GM18873 (cell line): ENCODE results near the gene RCCD1.
"Not testable (repeated sequence)": the region's sequence is repeated elsewhere in the genome, so short reads cannot be mapped to it uniquely, and the experiment has no call there.

ENCODE experiments used
- ATAC-seq: cut with Tn5 transposase; IDR thresholded peaks from one replicate; pipeline ENCODE4 v1.9.1; 2021; ENCODE audit warnings: mild to moderate bottlenecking, moderate library complexity, moderate number of reproducible peaks; ENCODE audit not compliant: unreplicated experiment, low FRiP score

Gene RCCD1

DNA sequence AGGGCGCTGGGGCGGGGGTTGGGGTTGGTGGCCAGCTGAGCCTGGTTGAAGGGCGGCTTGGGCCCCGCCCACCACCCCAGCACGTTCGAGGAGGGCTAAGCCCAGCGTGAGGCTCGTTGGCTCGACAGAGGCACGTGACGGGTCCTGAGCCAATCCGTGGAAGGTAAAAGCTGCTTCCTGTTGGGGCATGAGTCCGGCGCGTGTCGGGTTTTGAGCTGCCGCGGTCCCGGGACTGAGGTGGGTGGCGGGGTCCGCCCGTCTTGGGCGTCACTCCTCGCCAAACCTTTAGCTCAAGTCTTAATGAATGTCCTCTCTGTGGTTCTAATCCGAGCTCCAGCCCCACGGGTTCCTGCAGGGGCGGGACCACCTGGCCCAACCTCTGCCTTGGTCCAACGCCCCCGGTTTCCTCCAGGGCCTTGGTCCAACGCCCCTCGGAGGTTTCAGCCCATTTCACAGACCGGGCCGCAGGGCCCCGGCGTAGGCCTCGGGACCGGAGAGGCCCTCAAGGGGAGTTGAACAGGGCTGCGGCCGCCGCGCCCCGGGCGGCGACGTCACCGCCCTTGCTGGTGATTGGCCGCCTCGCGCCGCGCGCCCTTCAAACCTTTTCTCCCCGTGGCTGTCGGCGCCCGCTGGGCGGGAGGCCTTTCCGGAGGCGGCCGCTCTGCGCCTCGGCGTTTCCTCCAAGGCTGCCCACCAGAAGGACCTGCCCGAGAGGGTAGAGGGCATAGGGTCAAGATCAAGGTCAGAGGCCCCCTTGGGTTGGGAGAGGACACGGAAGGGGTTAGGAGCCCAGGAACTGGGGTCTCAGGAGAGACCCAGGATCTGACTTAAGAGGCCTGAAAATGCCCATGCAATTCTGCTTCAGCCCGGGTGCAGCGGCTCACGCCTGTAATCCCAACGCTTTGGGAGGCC lies at the start of gene RCCD1:
RCCD1 (plus strand) TSS at position 173 of the 912 bp plus-strand sequence. CDS start 1,851 bp downstream, outside the sequence.
- peak; percentile 85 for ATAC-seq

DNA sequence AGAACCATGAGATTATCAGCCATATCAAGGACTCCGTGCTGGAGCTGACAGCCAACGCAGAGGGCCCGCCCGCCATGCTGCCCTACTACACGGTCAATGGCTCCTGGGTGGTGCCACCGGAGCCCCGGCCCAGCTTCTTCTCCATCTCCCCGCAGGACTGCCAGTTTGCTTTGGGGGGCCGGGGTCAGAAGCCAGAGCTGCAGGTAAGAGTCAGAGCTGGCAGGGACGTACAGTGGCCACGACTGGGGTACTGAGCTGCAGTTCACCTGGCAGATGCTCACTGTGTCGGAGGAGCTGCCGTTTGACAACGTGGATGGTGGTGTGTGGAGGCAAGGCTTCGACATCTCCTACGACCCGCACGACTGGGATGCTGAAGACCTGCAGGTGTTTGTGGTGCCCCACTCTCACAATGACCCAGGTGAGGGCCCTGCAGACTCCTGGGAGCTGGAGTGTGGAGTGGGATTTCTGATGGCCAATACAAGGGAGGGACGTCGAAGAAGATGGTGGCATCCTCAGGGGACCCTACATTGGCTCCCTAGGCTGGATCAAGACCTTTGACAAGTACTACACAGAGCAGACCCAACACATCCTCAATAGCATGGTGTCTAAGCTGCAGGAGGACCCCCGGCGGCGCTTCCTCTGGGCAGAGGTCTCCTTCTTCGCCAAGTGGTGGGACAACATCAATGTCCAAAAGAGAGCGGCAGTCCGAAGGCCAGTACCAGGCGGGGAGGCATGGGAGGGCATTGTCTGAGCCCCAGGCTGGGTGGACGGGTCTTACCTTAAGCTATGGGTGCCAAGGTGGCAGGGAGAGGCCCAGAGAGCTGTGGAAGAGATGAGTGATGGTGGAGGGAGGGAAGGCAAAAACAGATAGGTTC lies 49.1 kb upstream of the RCCD1 start:
- no peak for ATAC-seq

GRCh38 chr15:90906181-90906849 lies 48.4 kb upstream of the RCCD1 start:
- ATAC-seq: no peak

- no peak for ATAC-seq
These were observed 47.5 kb upstream of the RCCD1 start for GRCh38 chr15:90907051-90907660.

DNA sequence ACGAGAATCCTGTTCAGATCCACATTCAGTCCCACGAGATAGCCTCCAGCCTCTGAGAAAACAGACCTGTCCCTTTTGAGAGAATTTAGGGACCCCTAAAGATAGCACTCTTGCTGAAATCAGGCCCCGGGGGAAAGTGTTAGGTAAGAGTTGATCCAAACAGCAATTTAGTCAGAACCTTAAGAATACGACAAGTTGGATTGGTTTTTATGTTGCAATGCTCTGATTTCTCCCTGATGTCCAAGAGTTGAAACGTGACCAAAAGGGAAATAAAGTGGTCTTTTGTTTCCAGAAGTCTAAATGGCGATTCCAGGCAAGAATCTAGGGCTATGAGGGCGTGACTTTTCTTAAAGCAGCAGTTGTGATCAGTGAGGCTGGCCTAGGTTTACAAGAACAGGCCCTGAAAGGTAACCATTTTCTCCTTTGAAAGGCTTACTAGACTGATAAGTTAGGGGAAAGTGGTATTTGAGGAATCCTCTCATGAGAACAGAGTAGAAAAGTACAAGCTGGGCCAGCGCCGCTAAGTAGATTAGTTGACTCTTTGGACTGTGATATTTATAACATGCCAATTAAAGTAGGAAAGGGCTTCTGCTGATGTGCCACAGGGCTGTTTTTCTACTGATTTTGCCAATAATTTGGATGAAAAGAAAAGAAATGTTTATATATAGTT lies 46.7 kb upstream of the RCCD1 start:
- no peak for ATAC-seq

GRCh38 chr15:90909449-90909848 lies 45.2 kb upstream of the RCCD1 start:
- not testable (repeated sequence) for ATAC-seq

DNA sequence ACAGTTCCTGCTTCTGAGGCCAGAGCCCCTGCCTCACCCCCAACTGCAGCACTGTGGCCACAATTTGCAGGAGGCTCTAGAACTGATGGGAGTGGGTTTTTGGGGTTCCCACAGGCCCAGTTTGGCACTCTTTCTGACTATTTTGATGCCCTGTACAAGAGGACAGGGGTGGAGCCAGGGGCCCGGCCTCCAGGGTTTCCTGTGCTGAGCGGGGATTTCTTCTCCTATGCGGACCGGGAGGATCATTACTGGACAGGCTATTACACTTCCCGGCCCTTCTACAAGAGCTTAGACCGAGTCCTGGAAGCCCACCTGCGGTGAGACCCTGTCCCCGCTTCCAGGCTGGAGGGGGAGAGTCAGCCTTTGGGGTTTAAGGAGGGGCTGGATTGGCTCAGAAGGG lies 44.7 kb upstream of the RCCD1 start:
- ATAC-seq: no peak

DNA sequence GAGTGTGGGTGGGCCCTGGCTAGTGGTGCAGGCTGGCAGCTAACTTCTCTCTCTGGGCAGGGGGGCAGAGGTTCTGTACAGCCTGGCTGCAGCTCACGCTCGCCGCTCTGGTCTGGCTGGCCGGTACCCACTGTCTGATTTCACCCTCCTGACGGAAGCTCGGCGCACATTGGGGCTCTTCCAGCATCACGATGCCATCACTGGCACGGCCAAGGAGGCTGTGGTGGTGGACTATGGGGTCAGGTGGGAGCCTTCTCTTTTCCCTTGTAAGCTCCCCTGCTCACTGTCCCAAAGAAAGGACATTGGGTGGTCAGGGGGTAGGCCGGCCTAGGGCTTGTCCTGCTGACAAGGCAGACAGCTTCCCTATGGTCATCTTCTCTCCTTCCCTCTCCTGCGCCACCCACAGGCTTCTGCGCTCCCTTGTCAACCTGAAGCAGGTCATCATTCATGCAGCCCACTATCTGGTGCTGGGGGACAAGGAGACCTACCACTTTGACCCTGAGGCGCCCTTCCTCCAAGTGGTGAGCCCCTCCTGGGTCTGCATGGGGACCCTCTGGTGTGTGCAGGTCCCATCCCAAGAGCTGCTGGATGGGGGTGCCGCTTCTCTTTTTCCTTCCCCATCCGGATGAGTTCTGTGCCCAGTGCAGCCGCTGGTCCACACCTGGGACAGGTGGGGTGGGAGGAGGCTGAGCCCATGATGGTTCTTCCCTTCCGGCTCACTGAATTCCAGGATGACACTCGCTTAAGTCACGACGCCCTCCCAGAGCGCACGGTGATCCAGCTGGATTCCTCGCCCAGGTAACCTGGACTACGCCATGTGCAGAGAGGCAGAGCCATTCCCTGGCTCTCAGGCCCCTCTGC lies 44.0 kb upstream of the RCCD1 start:
- ATAC-seq: no peak

DNA sequence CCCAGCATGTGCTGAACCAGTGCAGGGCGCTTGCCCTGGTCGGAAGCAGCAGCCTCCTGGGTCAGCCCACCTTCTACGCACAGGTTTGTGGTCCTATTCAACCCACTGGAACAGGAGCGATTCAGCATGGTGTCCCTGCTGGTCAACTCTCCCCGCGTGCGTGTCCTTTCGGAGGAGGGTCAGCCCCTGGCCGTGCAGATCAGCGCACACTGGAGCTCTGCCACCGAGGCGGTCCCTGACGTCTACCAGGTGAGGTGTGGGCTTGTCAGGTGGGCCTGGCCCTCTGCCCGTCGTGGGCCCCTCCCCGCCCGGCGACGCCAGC lies 43.4 kb upstream of the RCCD1 start:
- ATAC-seq: no peak

GRCh38 chr15:90911906-90912769 lies 42.5 kb upstream of the RCCD1 start:
- no peak for ATAC-seq

GRCh38 chr15:90912770-90913075 lies 42.0 kb upstream of the RCCD1 start:
- no peak for ATAC-seq

DNA sequence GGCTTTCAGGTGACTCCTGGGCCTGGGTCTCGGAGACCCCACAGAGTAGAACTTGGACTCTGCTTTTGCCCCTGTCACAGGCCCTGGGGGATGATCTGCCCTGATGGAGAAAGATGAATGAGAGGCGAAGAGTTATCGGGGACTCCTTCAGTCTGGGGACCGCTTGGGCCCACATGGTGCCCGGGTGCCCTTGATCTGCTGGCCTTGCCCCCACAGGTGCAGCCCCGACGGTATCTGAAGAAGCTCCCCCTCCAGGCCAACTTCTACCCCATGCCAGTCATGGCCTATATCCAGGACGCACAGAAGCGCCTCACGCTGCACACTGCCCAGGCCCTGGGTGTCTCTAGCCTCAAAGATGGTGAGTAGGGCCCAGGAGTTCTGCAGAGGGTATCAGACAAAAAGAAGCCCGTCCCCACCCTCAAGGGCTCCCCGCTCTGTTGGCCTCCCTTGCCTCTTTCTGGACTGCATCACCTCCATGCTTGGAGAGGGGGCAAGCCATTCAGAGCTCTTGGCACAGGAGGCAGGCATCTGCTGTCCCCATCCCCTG lies 41.2 kb upstream of the RCCD1 start:
- no peak for ATAC-seq

DNA sequence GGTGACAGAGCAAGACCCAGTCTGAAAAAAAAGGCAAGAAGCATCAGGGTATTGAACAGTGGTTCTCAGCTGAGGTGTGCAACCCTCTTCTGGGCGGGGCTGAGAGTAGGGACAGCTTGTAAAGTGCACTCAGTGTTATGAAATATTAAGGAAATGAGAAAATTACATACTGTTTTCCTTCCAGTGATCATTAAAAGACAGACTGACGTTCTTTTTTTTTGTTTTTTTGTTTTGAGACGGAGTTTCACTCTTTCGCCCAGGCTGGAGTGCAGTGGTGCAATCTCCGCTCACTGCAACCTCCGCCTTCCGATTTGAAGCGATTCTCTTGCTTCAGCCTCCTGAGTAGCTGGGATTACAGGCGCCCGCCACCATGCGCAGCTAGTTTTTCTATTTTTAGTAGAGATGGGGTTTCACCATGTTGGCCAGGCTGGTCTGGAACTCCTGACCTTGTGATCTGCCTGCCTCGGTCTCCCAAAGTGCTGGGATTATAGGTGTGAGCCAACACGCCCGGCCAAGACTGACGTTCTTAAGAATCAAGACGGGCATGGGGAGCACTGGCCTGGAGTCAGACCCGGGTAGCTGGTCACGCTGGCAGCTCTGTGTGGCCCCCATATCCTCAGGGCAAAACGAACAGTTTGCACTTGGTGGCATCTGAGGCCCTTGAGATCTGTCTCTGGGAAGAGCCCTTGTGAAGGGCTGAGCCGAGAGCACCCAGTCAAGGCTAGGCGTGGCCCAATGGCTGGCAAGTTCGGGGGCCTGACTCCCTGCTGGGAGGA lies 40.2 kb upstream of the RCCD1 start:
- no peak for ATAC-seq

DNA sequence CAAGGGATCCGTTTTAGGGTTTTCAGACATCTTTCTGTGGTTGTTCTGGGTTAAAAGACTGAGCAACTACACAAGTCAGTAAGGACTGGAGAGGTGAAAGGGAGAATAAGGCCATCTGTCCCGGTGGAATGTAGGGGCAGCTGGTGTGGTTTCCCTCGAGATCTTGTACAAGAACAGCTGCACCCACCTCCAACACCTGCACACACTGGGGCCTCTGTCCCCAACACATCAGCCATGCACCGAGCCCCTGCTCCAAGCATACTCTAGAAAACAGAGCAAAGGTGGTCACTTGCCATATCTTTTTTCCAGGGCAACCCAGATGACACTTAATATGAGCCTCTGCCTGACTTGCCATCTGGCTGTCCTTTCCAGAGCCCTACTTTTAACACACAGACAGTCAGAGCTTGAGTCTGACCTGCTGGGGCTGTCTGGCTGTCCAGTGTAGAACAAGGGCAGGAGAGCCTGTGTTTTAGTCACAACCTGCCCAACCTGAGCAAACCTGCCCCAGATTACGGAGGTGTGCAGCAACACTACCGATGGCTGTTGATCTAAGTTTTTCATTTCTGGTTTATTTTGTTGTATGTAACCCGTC lies 39.4 kb upstream of the RCCD1 start:
- ATAC-seq: no peak

DNA sequence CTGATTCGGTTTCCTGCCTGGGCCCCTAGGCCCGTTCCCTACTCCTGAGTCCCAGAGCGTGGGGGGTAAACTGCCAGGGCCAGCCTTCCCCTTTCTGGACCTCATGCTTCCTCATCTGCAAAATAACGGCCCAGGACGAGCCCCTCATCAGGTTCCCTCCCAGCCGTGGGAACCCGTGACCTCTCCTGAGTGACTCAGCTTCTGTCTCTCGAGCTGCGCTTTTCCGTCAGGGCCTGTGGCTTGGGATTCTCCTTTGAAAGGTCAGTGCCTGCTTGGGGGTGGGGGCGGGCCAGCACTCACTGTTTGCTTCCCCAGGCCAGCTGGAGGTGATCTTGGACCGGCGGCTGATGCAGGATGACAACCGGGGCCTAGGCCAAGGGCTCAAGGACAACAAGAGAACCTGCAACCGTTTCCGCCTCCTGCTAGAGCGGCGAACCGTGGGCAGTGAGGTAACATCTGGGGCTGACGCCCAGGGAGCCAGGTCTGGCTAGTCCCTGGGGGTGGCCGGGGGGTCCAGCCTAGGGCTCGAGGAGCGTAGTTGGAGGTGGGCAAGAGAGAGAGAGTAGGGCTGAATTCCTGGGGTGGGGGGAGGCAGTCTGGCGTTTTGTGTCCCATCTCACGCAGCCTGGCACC lies 38.8 kb upstream of the RCCD1 start:
- ATAC-seq: no peak

DNA sequence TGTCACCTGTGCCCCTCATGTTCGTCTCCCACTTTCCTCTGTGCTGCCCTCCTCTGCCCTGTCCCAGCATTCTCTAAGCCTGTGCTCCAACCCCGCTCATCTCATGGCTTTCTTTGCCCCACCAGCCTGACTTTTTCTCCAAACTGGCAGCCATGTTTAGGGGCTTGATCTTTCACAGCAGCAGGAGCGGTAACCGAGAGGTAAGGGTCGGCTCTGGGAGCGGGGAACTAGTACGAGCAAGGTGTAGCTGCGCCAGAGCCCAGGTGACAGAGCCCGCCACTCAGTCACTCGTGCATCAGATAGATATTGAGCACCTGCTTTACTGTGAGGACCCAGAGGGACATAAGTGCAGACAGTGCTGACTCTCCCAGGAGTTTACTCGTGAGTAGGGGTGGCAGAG lies 38.2 kb upstream of the RCCD1 start:
- no peak for ATAC-seq
